Stomach (tissue), 9 donors: Measurements from ENCODE around the gene UNC5B. TPM values are rescaled to one million over a fixed set of nuclear protein-coding genes. Genes with fewer than 3 reads are reported as not detected.

Experiments
- DNase-seq, 2 donors: peaks; one replicate each; pipeline versions ENCODE4 v3.0.0 to v3.0.0-alpha.2; 2013 to 2019
- H3K27ac ChIP-seq, 5 donors: fragments of 200-600 bp in 4 of 5; sonication (generic) in 4 of 5; one replicate each; pipeline ENCODE4 v1.5.1; 2013 to 2019; ENCODE audit warnings: mild to moderate bottlenecking in 1 of 5, moderate library complexity in 1 of 5
- H3K27me3 ChIP-seq, 3 donors: fragments of 200-600 bp; sonication (generic); one replicate each; pipeline ENCODE4 v1.5.1; 2017 to 2019; ENCODE audit warnings: mixed run types in 1 of 3
- H3K36me3 ChIP-seq, 4 donors: fragments of 200-600 bp; sonication (generic); 1 replicate in 3 of 4; 2 replicates in 1 of 4; pipeline ENCODE4 v1.5.1; 2016 to 2019
- H3K4me1 ChIP-seq, 4 donors: fragments of 200-600 bp; sonication (generic); one replicate each; pipeline ENCODE4 v1.5.1; 2016 to 2019
- H3K4me3 ChIP-seq, 4 donors: fragments of 200-600 bp; sonication (generic) in 3 of 4; one replicate each; pipeline ENCODE4 v1.5.1; 2016 to 2019; ENCODE audit warnings: mild to moderate bottlenecking in 1 of 4
- H3K9me3 ChIP-seq, 4 donors: fragments of 200-600 bp; sonication (generic); one replicate each; pipeline ENCODE4 v1.5.1; 2016 to 2019
- CTCF ChIP-seq, 7 experiments: fragments of 450-650 bp in 4 of 7; fragments of 200-600 bp in 3 of 7; sonication (generic) in 3 of 7; IDR thresholded peaks; one replicate each; pipeline ENCODE4 v1.5.1; 2016 to 2019; ENCODE audit warnings: antibody characterized with exemption in 7 of 7, control low read depth in 2 of 7, mild to moderate bottlenecking in 1 of 7
- EP300 ChIP-seq: sonication (generic); formaldehyde crosslinking; IDR thresholded peaks from one replicate; pipeline ENCODE4 v1.6.1; 2017; ENCODE audit warnings: antibody characterized with exemption
- POLR2A ChIP-seq, 4 donors: fragments of 450-650 bp; IDR thresholded peaks; one replicate each; pipeline ENCODE4 v1.6.1; 2016; ENCODE audit warnings: antibody characterized with exemption in 4 of 4, control low read depth in 2 of 4, mild to moderate bottlenecking in 1 of 4, moderate library complexity in 1 of 4
- POLR2AphosphoS5 ChIP-seq, 3 donors: sonication (generic); formaldehyde crosslinking; IDR thresholded peaks; one replicate each; pipeline ENCODE4 v1.6.1; 2016; ENCODE audit warnings: antibody characterized with exemption in 3 of 3
- WGBS, 5 donors: extraction: QIAGEN DNeasy Blood & Tissue Kit in 3 of 5; methylation state at CpG; one replicate each; pipeline versions ENCODE4 v1.1.5 to v1.1.7; 2013 to 2018; 5-methylcytosine and 5-hydroxymethylcytosine counted together
- intact Hi-C: fragments of 100-400 bp; cut with DNase I; formaldehyde crosslinking; loops from one replicate; pipeline ENCODE4 v1.15.1; 2023; ENCODE audit warnings: low total_unique reads
- polyA plus RNA-seq, 3 donors: library from polyadenylated mRNA; stranded (reverse); fragments of 200-250 nt; gene quantifications; one replicate each; pipeline ENCODE4 v1.2.3, GENCODE V29; 2013
- total RNA-seq, 5 donors: library from RNA; depleted of rRNA; stranded (reverse); fragments of >200 nt; gene quantifications; one replicate each; pipeline versions ENCODE4 v1.1.0 to v1.2.3, GENCODE V29; 2014 to 2016
- donor health status: healthy with polysubstance abuse.
- donor health status: Bipolar disorder and iron deficiency.
- donor health status: healthy.

Gene UNC5B
- total and polyA plus RNA-seq, 8 donors: 1.4 to 42.9 (median 5.7) TPM

- Histone ChIP-seq H3K27ac (peak overlapping the region in 1 of 5 donors; percentile 70), H3K4me1 (peaks cover 16 to 75% (median 37%) of the 10 kb centered on the region in 4 donors), H3K4me3 (no peak overlapping the region), H3K27me3 (no peaks in the 10 kb centered on the region), H3K36me3 (peaks cover 0 to 10% (median 3%) of the 10 kb centered on the region in 4 donors), H3K9me3 (no peaks in the 10 kb centered on the region)
- intact Hi-C loops: no loop called here
- 77 to 89% (median 84%) methylated on average over 3 of the region's 3 CpGs for WGBS, 5 donors
- no peak for TF ChIP-seq EP300
- no peak for TF ChIP-seq POLR2A (IDR thresholded peaks at IDR 0.05)
- TF ChIP-seq CTCF (IDR thresholded peaks at IDR 0.05): no peak
- TF ChIP-seq POLR2AphosphoS5 (IDR thresholded peaks at IDR 0.05): no peak
- DNase-seq: no peak
These were observed 132.7 kb downstream of the UNC5B start for GRCh38 chr10:71344993-71345480.

GRCh38 chr10:71345694-71346093 is 133.3 kb downstream of the UNC5B start:
- no peaks in the 10 kb centered on the region for H3K27me3 ChIP-seq
- peaks cover 16 to 70% (median 34%) of the 10 kb centered on the region in 4 donors for H3K4me1 ChIP-seq
- no peak for TF ChIP-seq EP300
- no peak for TF ChIP-seq POLR2A (IDR thresholded peaks at IDR 0.05)
- no peak overlapping the region for H3K27ac ChIP-seq
- H3K9me3 ChIP-seq: no peaks in the 10 kb centered on the region
- no peak overlapping the region for H3K4me3 ChIP-seq
- peaks cover 0 to 6% (median 3%) of the 10 kb centered on the region in 4 donors for H3K36me3 ChIP-seq
- no peak for DNase-seq
- WGBS, 5 donors: 80 to 87% (median 84%) methylated on average over 10 of the region's 10 CpGs
- intact Hi-C loops: no loop called here

- Histone ChIP-seq H3K27me3 (no peaks in the 10 kb centered on the region), H3K4me3 (no peak overlapping the region), H3K9me3 (no peaks in the 10 kb centered on the region), H3K4me1 (peaks cover 24 to 69% (median 34%) of the 10 kb centered on the region in 4 donors), H3K27ac (no peak overlapping the region), H3K36me3 (peaks cover 0 to 8% (median 4%) of the 10 kb centered on the region in 4 donors)
- DNase-seq: no peak
- intact Hi-C loops: no loop called here
- 58 to 92% (median 65%) methylated on average over 2 to 3 of the region's 3 CpGs for WGBS, 5 donors
- TF ChIP-seq EP300: no peak
These were observed 134.4 kb downstream of the UNC5B start for GRCh38 chr10:71346731-71347130.

- DNase-seq: peak; percentile 57 to 61
These were observed 135.4 kb downstream of the UNC5B start for GRCh38 chr10:71347587-71348395.

GRCh38 chr10:71348850-71349249 is 136.5 kb downstream of the UNC5B start:
- Histone ChIP-seq H3K27ac (peak overlapping the region in 1 of 5 donors; percentile 69), H3K4me1 (peaks cover 22 to 59% (median 24%) of the 10 kb centered on the region in 4 donors), H3K9me3 (no peaks in the 10 kb centered on the region), H3K27me3 (no peaks in the 10 kb centered on the region), H3K4me3 (no peak overlapping the region), H3K36me3 (peaks cover 0 to 29% (median 26%) of the 10 kb centered on the region in 4 donors)
- no peak for DNase-seq
- TF ChIP-seq CTCF (IDR thresholded peaks at IDR 0.05): no peak
- no peak for TF ChIP-seq EP300
- no peak for TF ChIP-seq POLR2AphosphoS5 (IDR thresholded peaks at IDR 0.05)
- no peak for TF ChIP-seq POLR2A (IDR thresholded peaks at IDR 0.05)
- 98 to 100% (median 100%) methylated on average over 1 of the region's 1 CpG for WGBS, 5 donors
- intact Hi-C loops: no loop called here

More at GRCh38 chr10:71347587-71348395, 135.4 kb downstream of the UNC5B start:
- peaks cover 28 to 69% (median 34%) of the 10 kb centered on the region in 4 donors for H3K4me1 ChIP-seq
- intact Hi-C loops: no loop called here
- H3K36me3 ChIP-seq: peaks cover 0 to 18% (median 15%) of the 10 kb centered on the region in 4 donors
- 66 to 74% (median 69%) methylated on average over 13 to 14 of the region's 14 CpGs for WGBS, 5 donors
- H3K27ac ChIP-seq: peak overlapping the region in 3 of 5 donors; percentile 13 to 69 (median 37)
- no peaks in the 10 kb centered on the region for H3K9me3 ChIP-seq
- no peaks in the 10 kb centered on the region for H3K27me3 ChIP-seq
- no peak for TF ChIP-seq EP300
- peak in 1 of 3 donors; percentile 19 for TF ChIP-seq POLR2AphosphoS5 (IDR thresholded peaks at IDR 0.05)
- H3K4me3 ChIP-seq: no peak overlapping the region
